GM18511 (cell line): Measurements from ENCODE around the gene TMCO1.
"Not testable (repeated sequence)": the region's sequence is repeated elsewhere in the genome, so short reads cannot be mapped to it uniquely, and the experiment has no call there.

ENCODE experiments used
- ATAC-seq: cut with Tn5 transposase; IDR thresholded peaks from one replicate; pipeline ENCODE4 v1.9.1; 2021; ENCODE audit warnings: mild to moderate bottlenecking, moderate library complexity; ENCODE audit not compliant: unreplicated experiment

Gene TMCO1

DNA sequence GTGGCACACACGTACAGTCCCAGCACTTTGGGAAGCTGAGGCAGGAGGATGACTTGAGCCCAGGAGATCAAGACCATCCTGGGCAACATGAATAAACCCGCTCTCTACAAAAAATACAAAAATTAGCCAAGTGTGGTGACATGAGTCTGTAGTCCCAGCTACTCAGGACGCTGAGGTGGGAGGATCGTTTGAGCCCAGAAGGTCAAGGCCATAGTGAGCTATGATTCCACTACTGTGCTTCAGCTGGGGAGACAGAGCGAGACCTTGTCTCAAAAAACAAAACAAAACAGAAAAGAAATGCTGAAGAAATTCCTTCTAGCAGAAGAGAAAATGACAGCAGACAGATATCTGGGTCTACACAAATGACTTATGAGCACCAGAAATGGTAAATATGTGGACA, 80.6 kb downstream of the TMCO1 start:
- no peak for ATAC-seq

DNA sequence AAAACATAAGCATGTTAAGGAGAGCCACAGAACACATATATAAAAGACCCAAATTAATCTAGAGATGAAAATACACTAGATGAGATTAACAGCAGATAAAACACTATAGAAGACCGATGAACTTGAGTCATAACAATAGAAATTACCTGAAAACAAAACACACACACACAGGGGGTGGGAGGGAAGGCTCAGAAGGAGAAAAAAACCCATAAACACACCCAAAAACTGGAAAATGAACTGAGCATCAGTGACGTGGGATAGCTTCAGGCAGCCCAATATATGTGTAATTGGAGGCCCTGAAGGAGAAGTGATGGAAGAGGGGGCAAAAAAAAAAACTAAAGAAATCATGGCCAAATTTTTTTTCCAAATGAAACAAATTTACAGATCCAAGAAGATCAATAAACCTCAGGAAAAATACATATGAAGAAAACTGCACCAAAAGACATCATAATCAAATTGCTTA, 81.7 kb downstream of the TMCO1 start:
- peak; percentile 56 for ATAC-seq

DNA sequence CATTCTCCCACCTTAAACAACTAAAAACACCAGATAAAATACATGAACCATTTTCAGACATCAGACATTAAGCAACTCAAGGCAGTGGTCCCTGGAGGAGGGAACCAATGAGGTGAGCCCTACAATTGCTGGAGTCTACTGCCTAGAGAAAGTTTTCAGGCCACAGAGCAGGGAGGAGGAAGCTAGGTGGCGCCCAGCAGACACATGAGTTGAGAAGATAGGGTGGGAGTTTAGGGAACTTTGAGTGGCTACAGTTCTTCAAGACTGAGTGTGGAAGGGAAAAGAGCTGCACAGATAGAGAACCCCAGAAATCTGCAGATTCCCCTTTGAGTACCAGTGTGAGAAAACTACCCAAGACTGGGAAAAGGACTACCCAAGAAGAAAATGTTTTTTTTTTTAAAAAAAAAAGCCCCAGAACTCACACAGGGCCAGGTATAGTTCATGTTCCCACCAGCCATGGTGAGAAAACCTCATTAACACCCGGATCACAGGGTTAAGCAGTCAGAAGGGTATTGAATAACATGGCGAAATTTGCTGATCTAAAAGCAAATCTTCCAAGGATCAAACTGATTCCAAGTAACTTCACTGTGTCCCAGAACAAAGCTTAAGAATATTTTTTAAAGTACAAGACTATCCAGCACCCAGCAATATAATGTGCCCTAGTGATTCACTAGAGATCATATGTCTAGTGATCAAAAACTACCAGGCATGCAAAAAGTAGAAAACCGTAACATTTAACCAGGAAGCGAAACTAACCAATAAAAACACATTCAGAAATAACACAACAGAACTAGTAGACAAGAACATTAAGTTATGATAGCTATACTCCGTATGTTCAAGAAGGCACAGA, 82.3 kb downstream of the TMCO1 start:
- ATAC-seq = peak; percentile 77

DNA sequence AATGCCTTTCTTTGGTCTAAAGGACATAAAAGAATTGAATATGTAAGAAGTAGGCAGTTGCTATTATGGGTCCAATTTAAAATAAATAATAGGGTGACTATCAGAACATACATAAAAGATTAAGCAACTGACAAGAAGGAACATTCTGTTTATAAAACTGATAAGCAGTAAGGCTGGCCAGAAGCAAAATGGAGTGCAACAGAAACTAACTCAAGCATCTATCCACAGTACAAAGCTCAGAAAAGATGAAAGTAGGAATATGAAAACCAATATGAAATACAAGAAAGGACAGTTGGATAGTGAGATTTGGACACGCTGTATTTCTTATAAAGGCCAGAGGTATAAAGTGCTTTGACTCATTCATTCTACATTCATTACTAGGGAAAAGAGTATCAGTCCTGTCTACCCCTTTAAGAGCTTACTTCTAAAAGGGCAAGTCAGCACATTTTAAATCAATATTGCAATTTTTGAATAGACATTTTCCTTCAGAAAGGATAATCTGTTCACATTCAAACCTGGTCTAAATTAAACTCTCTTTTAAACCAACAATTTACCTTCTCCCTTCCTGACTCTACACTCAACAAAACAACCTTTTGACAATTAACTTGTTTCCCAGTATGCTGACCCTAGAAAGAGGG, 84.7 kb downstream of the TMCO1 start:
- no peak for ATAC-seq

DNA sequence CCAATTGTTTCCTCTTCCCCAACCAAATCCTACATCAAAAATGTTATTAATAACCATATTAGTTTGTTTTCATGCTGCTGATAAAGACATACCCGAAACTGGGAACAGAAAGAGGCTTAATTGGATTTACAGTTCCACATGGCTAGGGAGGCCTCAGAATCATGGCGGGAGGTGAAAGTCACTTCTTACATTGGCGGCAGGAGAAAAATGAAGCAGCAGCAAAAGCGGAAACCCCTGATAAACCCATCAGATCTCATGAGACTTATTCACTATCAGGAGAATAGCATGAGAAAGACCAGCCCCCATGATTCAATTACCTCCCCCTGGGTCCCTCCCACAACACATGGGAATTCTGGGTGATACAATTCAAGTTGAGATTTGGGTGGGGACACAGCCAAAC, 87.9 kb downstream of the TMCO1 start:
- ATAC-seq = not testable (repeated sequence)

DNA sequence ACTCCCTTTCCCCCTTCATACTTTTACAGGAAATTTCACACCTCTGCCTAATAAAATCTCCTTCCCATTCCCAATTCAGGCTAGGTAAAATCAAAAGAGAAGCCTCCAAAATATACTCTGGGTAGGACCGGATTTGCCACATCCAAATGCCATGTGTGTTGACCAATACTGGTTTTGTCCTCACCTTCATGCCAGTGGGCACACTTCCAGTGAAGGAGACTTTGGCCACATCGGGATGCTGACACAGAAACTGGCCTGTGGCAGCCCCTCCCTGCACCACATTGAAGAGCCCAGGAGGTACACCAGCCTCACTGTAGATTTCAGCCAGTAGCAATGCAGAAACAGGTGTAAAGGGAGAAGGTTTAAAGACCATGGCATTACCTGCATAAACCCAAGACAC, 88.4 kb downstream of the TMCO1 start:
- no peak for ATAC-seq

DNA sequence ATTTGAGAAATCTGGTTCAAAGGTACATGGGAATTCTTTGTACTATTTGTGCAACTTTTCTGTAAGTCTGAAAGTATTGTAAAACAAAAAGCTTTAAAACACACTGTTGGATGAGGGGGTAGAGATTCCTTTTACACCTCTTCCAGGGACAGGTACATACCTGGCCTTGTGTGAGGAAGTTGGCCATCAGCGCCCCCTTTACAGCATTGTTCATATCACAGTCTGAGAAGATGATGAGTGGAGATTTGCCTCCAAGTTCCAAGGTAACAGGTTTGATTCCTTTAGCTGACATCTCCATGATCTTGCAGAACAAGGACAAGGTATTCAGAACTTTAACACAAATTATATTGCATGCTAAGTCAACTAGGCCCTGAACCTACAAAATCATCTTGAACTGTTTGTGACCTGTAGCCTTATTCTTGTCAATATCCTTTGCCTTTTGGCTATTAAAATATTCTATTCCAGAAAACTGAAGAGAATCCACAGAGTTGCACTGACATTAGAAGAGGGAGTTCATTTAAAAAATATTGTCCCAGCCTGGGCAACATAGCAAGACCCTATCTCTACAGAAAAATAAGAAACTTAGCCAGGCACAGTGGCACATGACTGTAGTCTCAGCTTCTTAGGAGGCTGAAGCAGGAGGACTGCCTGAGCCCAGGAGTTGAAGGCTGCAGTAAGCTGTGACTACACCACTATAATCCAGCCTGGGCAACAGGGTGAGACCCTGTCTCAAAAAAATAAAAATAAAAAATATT, 89.2 kb downstream of the TMCO1 start:
- ATAC-seq = no peak

DNA sequence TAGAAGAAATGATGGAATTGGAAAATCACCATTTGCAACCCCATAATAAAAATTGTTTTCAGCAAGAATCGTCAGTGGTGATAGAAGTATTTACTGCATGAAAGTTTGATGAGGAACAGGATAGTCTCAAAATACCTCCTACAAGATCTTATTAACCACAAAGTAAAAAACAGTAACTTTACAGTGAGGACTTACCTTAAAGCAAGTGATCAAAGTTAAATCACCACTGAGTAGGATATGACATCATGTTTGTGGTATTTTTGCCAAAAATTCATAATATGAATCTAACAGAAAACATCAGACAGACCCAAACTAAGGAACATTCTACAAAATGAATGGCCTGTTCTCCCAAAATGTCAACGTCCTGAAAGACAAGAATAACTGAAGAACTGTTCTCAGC, 90.2 kb downstream of the TMCO1 start:
- no peak for ATAC-seq
